ENCODE results near the gene GAL3ST1.

DNA sequence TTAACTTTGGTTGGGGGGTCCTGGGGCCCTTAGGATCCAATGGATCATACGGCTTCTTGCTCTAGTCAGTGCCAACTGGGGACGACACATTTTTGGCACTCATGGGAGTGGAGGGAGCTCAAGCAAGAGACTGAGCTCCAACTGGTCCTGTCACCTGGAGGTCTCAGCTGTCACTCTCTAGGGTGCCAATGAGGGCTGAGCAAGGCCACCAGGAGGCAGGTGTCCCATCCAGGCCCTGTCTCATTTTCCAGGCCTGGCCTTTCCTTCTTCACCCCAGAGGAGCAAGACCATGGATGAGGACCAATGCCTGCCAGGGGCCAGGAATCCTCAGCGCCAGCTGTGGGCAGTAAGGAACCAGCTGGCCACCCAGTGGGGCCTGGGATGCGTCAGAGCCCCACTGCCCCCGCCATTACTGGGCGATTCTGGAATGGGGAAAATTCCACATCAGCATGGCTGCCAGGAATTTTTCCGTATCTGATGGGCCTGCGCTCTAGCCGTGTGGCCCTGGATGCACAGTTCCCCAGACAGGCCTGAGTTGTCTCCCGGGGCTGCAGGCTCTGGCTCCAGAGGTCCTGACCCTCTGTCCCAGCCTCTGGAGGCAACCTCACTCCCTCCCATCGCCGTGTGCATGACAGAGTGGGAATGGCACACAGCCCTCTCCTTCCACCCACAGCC is 669 bp upstream of the GAL3ST1 start:
- TF ChIP-seq NBN (IDR thresholded peaks at IDR 0.05) (no peak), CTCF (IDR thresholded peaks at IDR 0.05 in 2 of 3, conservative IDR thresholded peaks at IDR 0.05 in 1 of 3; ENCODE audit: control insufficient read depth in 2 of 3, extremely low read depth in 1 of 3, insufficient read depth in 1 of 3, low read depth in 3 of 3, low read length in 3 of 3) (no peak)

Measured in GM12878 (cell line).